IMR-90 (cell line): ENCODE results near the gene LAMA3.

Experiments
- CEBPB ChIP-seq: IDR thresholded peaks from 2 replicates; pipeline ENCODE4 v1.6.1; 2012; ENCODE audit warnings: low read depth, low read length, improper control_type of control experiment
- CHD1 ChIP-seq: IDR thresholded peaks from 2 replicates; pipeline ENCODE4 v1.6.1; 2012; ENCODE audit warnings: low read depth, low read length, improper control_type of control experiment
- MXI1 ChIP-seq: IDR thresholded peaks from 2 replicates; pipeline ENCODE4 v1.6.1; 2012; ENCODE audit warnings: low read depth, mild to moderate bottlenecking, low read length, moderate library complexity, borderline replicate concordance
- POLR2A ChIP-seq: IDR thresholded peaks from 2 replicates; pipeline ENCODE4 v1.6.1; 2012; ENCODE audit warnings: mild to moderate bottlenecking, low read depth, low read length
- RAD21 ChIP-seq: IDR thresholded peaks from 2 replicates; pipeline ENCODE4 v1.6.1; 2012; ENCODE audit warnings: low read length, improper control_type of control experiment
- TF ChIP-seq, protein P1 (sequence below): conservative IDR thresholded peaks from 2 replicates; pipeline ENCODE4 v1.5.1; 2012; ENCODE audit warnings: mild to moderate bottlenecking, low read depth, low read length, improper control_type of control experiment
- TF ChIP-seq, protein P2 (sequence below): fragments of 150-350 bp; IDR thresholded peaks from 2 replicates; pipeline ENCODE4 v1.6.1; 2017; ENCODE audit warnings: mild to moderate bottlenecking, antibody characterized with exemption, low read length, low read depth

DNA sequence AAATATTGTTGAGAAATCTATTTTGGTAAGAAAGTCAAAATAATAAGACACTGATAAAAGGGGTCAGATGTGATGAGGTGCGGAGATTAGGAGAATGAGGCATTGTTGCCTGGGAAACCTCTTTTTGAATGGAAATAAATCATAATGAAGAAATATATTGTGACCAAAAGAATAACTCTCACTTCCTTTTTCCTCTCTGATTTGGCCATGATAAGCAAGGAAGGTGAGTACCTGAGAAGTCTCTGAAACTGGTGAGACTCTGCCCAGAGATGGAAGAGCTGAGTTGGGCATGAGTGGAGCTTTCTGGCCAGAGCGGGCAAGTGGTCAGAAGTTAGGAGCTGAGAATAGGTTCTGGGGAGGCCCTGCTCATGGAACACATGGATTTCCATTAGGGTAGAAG, 11.8 kb downstream of the LAMA3 start:
- TF ChIP-seq, protein P1, sequence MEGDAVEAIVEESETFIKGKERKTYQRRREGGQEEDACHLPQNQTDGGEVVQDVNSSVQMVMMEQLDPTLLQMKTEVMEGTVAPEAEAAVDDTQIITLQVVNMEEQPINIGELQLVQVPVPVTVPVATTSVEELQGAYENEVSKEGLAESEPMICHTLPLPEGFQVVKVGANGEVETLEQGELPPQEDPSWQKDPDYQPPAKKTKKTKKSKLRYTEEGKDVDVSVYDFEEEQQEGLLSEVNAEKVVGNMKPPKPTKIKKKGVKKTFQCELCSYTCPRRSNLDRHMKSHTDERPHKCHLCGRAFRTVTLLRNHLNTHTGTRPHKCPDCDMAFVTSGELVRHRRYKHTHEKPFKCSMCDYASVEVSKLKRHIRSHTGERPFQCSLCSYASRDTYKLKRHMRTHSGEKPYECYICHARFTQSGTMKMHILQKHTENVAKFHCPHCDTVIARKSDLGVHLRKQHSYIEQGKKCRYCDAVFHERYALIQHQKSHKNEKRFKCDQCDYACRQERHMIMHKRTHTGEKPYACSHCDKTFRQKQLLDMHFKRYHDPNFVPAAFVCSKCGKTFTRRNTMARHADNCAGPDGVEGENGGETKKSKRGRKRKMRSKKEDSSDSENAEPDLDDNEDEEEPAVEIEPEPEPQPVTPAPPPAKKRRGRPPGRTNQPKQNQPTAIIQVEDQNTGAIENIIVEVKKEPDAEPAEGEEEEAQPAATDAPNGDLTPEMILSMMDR, result no peak
- TF ChIP-seq POLR2A, result no peak
- TF ChIP-seq RAD21, result no peak
- no peak for TF ChIP-seq CHD1
- no peak for TF ChIP-seq MXI1
- TF ChIP-seq, protein P2, sequence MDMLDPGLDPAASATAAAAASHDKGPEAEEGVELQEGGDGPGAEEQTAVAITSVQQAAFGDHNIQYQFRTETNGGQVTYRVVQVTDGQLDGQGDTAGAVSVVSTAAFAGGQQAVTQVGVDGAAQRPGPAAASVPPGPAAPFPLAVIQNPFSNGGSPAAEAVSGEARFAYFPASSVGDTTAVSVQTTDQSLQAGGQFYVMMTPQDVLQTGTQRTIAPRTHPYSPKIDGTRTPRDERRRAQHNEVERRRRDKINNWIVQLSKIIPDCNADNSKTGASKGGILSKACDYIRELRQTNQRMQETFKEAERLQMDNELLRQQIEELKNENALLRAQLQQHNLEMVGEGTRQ, result no peak
- TF ChIP-seq CEBPB, result no peak
